Panc1 (cell line): Measurements from ENCODE around the gene TEK. TPM values are rescaled to one million over a fixed set of nuclear protein-coding genes. Genes with fewer than 3 reads are reported as not detected.

ENCODE experiments used
- ATAC-seq: fragments of 200-7000 bp; cut with Tn5 transposase; 2 replicates; pipeline ENCODE4 v1.9.1; 2020; ENCODE audit warnings: mild to moderate bottlenecking, moderate library complexity
- BruUV-seq: library from RNA; stranded (reverse); fragments of 400-500 nt; replicated peaks from 2 replicates; lab custom pipeline; 2021; lab: Mats Ljungman, UMichigan
- CTCF ChIA-PET: fragments of 300-600 bp; sonication (Branson Sonifier 250); formaldehyde crosslinking; loops from one replicate; lab custom pipeline; 2022; ENCODE audit warnings: antibody characterized with exemption; lab: Charles Lee
- POLR2A ChIA-PET: fragments of 300-600 bp; sonication (Branson Sonifier 250); formaldehyde crosslinking; loops from one replicate; lab custom pipeline; 2022; ENCODE audit warnings: antibody characterized with exemption; lab: Charles Lee
- DNase-seq: peaks from one replicate; pipeline ENCODE4 v3.0.0-alpha.2; 2010; ENCODE audit warnings: low read depth, low spot score
- H3K27ac ChIP-seq: 2 replicates; pipeline ENCODE4 v1.5.1; 2011; ENCODE audit warnings: mild to moderate bottlenecking, low read length, inconsistent platforms
- H3K27me3 ChIP-seq: fragments of 200-500 bp; sonication (Bioruptor generic); 2 replicates; pipeline ENCODE4 v1.6.0; 2014; ENCODE audit warnings: low read length, inconsistent platforms; ENCODE audit not compliant: control insufficient read depth, insufficient read depth
- H3K36me3 ChIP-seq: fragments of 200-500 bp; sonication (Bioruptor generic); 2 replicates; pipeline ENCODE4 v1.5.1; 2014; ENCODE audit warnings: inconsistent platforms, mild to moderate bottlenecking, low read length, moderate library complexity; ENCODE audit not compliant: control insufficient read depth, insufficient read depth
- H3K4me1 ChIP-seq: 2 replicates; pipeline ENCODE4 v1.5.1; 2011; ENCODE audit warnings: inconsistent platforms, mild to moderate bottlenecking, low read length, moderate library complexity; ENCODE audit not compliant: control insufficient read depth, insufficient read depth
- H3K4me3 ChIP-seq, 2 experiments: 2 replicates each; pipeline ENCODE4 v1.5.1; 2011 to 2012; ENCODE audit warnings: low read depth in 2 of 2, low read length in 2 of 2, mild to moderate bottlenecking in 2 of 2, inconsistent platforms in 1 of 2, moderate library complexity in 1 of 2
- H3K9me3 ChIP-seq: fragments of 200-500 bp; sonication (Bioruptor generic); 2 replicates; pipeline ENCODE4 v1.5.1; 2014; ENCODE audit warnings: low read depth, mild to moderate bottlenecking, inconsistent platforms, low read length, moderate library complexity; ENCODE audit not compliant: control insufficient read depth, insufficient read depth
- CTCF ChIP-seq: fragments of 450-650 bp; IDR thresholded peaks from 2 replicates; pipeline ENCODE4 v1.5.1; 2017; ENCODE audit warnings: mild to moderate bottlenecking
- POLR2AphosphoS5 ChIP-seq: IDR thresholded peaks from 2 replicates; pipeline ENCODE4 v1.6.1; 2012; ENCODE audit warnings: mild to moderate bottlenecking, low read depth, low read length, moderate library complexity
- SIN3A ChIP-seq: IDR thresholded peaks from 2 replicates; pipeline ENCODE4 v1.6.1; 2012; ENCODE audit warnings: low read depth, mild to moderate bottlenecking, low read length, moderate library complexity, borderline replicate concordance; ENCODE audit not compliant: insufficient read depth
- TCF7L2 ChIP-seq: IDR thresholded peaks from 2 replicates; pipeline ENCODE4 v1.6.1; 2011; ENCODE audit warnings: mild to moderate bottlenecking, low read depth, low read length, inconsistent platforms
- in situ Hi-C: cut with HindIII; loops from 2 replicates; pipeline ENCODE4 v1.10.0; 2016; ENCODE audit warnings: low sequenced_read_pairs, low pct_unique_long_range_greater_than_20kb
- intact Hi-C: fragments of 100-400 bp; cut with micrococcal nuclease; formaldehyde crosslinking; loops from one replicate; pipeline ENCODE4 v1.10.0; 2022; ENCODE audit not compliant: unreplicated experiment
- total RNA-seq: library from RNA; stranded (reverse); gene quantifications from one replicate; pipeline ENCODE4 v1.2.1, GENCODE V29; 2021; ENCODE audit not compliant: unreplicated experiment
- TF ChIP-seq, protein P1 (sequence below), 2 experiments: IDR thresholded peaks; 2 replicates each; pipeline ENCODE4 v1.6.1; 2011 to 2012; ENCODE audit warnings: low read depth in 2 of 2, control low read depth in 1 of 2, low read length in 1 of 2, mild to moderate bottlenecking in 1 of 2, moderate library complexity in 1 of 2; ENCODE audit not compliant: insufficient read depth in 1 of 2

TEK gene
- total RNA-seq, 1 experiment from 2014 or later = not detected

DNA sequence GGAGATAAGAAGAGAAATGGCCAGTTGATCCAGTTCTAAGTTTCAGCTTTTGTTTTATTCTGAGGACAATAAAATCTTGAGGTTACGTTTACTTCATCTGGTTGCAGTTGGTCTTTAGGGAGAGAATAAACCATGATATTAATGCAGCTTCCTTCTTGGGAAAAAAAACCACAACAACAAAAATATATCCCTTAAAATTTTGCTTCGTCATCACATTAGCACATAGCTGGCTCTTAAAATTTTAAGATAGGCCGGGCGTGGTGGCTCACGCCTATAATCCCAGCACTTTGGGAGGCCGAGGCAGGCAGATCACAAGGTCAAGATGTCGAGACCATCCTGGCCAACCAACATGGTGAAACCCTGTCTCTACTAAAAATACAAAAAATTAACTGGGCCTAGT lies 101.6 kb downstream of the TEK start:
- in situ Hi-C loops = no loop called here
- DNase-seq = no peak
- no peak overlapping the region for H3K4me3 ChIP-seq
- ChIA-PET POLR2A (no interaction called here), CTCF (no interaction called here)
- H3K36me3 ChIP-seq = no peaks in the 10 kb centered on the region
- BruUV-seq = no TSS peak
- no peak for ATAC-seq
- intact Hi-C loops = no loop called here
- H3K27ac ChIP-seq = no peak overlapping the region
- no peaks in the 10 kb centered on the region for H3K27me3 ChIP-seq
- TF ChIP-seq, protein P1, sequence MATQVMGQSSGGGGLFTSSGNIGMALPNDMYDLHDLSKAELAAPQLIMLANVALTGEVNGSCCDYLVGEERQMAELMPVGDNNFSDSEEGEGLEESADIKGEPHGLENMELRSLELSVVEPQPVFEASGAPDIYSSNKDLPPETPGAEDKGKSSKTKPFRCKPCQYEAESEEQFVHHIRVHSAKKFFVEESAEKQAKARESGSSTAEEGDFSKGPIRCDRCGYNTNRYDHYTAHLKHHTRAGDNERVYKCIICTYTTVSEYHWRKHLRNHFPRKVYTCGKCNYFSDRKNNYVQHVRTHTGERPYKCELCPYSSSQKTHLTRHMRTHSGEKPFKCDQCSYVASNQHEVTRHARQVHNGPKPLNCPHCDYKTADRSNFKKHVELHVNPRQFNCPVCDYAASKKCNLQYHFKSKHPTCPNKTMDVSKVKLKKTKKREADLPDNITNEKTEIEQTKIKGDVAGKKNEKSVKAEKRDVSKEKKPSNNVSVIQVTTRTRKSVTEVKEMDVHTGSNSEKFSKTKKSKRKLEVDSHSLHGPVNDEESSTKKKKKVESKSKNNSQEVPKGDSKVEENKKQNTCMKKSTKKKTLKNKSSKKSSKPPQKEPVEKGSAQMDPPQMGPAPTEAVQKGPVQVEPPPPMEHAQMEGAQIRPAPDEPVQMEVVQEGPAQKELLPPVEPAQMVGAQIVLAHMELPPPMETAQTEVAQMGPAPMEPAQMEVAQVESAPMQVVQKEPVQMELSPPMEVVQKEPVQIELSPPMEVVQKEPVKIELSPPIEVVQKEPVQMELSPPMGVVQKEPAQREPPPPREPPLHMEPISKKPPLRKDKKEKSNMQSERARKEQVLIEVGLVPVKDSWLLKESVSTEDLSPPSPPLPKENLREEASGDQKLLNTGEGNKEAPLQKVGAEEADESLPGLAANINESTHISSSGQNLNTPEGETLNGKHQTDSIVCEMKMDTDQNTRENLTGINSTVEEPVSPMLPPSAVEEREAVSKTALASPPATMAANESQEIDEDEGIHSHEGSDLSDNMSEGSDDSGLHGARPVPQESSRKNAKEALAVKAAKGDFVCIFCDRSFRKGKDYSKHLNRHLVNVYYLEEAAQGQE (IDR thresholded peaks at IDR 0.05; ENCODE audit: insufficient read depth in 1 of 2, low read depth in 2 of 2, low read length in 1 of 2) = no peak
- TF ChIP-seq SIN3A (no peak), TCF7L2 (no peak), POLR2AphosphoS5 (no peak), CTCF (no peak)
- no peaks in the 10 kb centered on the region for H3K9me3 ChIP-seq
- H3K4me1 ChIP-seq = no peaks in the 10 kb centered on the region

- POLR2A ChIA-PET = no interaction called here
- BruUV-seq = no TSS peak
- H3K27ac ChIP-seq = no peak overlapping the region
- H3K4me3 ChIP-seq = no peak overlapping the region
- in situ Hi-C loops (no loop called here), intact Hi-C loops (no loop called here)
- no peaks in the 10 kb centered on the region for H3K27me3 ChIP-seq
- H3K9me3 ChIP-seq = no peaks in the 10 kb centered on the region
- CTCF ChIA-PET = no interaction called here
- DNase-seq (no peak), ATAC-seq (no peak)
- TF ChIP-seq, protein P1 (IDR thresholded peaks at IDR 0.05; ENCODE audit: insufficient read depth in 1 of 2, low read depth in 2 of 2, low read length in 1 of 2) = no peak
- no peak for TF ChIP-seq CTCF
- TF ChIP-seq POLR2AphosphoS5 = no peak
- TF ChIP-seq SIN3A = no peak
- no peak for TF ChIP-seq TCF7L2
- H3K4me1 ChIP-seq = no peaks in the 10 kb centered on the region
- no peaks in the 10 kb centered on the region for H3K36me3 ChIP-seq
Observed at GRCh38 chr9:27212191-27212590, 103.2 kb downstream of the TEK start.
